SU-DHL-6 (cell line): ENCODE results near the gene P2RY13.

Source experiments
- H2AFZ ChIP-seq: fragments of 200-600 bp; sonication (generic); 2 replicates; pipeline ENCODE4 v1.6.1; 2014; ENCODE audit warnings: low read depth, mild to moderate bottlenecking, moderate library complexity, mixed read lengths, antibody characterized with exemption, low read length; ENCODE audit not compliant: severe bottlenecking
- H3F3A ChIP-seq: fragments of 200-600 bp; shearing (Covaris generic); 2 replicates; pipeline ENCODE4 v1.6.0; 2016; ENCODE audit warnings: antibody characterized with exemption, mild to moderate bottlenecking; ENCODE audit not compliant: insufficient read depth
- H3K27ac ChIP-seq: fragments of 200-600 bp; sonication (generic); 2 replicates; pipeline ENCODE4 v1.5.1; 2016; ENCODE audit warnings: low read depth, mild to moderate bottlenecking, low read length, moderate library complexity, mixed read lengths
- H3K27me3 ChIP-seq: fragments of 200-600 bp; sonication (generic), shearing (Covaris generic); 2 replicates; pipeline ENCODE4 v1.6.0; 2014; ENCODE audit warnings: mild to moderate bottlenecking, low read length
- H3K36me3 ChIP-seq: fragments of 200-600 bp; sonication (generic); 2 replicates; pipeline ENCODE4 v1.6.1; 2014; ENCODE audit warnings: mild to moderate bottlenecking, low read length, mixed read lengths
- H3K4me2 ChIP-seq: fragments of 300-600, 200-600 bp; shearing (Covaris generic), sonication (generic); 2 replicates; pipeline ENCODE4 v1.6.0; 2014; ENCODE audit warnings: low read length, low read depth, mild to moderate bottlenecking; ENCODE audit not compliant: poor library complexity, severe bottlenecking
- H3K4me3 ChIP-seq: fragments of 200-600 bp; sonication (generic); 2 replicates; pipeline ENCODE4 v1.5.1; 2014; ENCODE audit warnings: antibody characterized with exemption, low read length, mild to moderate bottlenecking, mixed read lengths; ENCODE audit not compliant: insufficient read depth, poor library complexity, severe bottlenecking
- H3K79me2 ChIP-seq: fragments of 200-600 bp; sonication (generic); 2 replicates; pipeline ENCODE4 v1.6.1; 2014; ENCODE audit warnings: mild to moderate bottlenecking, low read length, moderate library complexity; ENCODE audit not compliant: insufficient read depth
- H3K9ac ChIP-seq: fragments of 200-600 bp; sonication (generic); 2 replicates; pipeline ENCODE4 v1.7.0; 2014; ENCODE audit warnings: mild to moderate bottlenecking, low read length
- H3K9me2 ChIP-seq: fragments of 200-600 bp; sonication (generic); replicated peaks from 2 replicates; pipeline ENCODE4 v1.6.1; 2014; ENCODE audit warnings: low read length; ENCODE audit not compliant: insufficient read depth
- H3K9me3 ChIP-seq: fragments of 200-600 bp; sonication (generic); 2 replicates; pipeline ENCODE4 v1.6.1; 2014; ENCODE audit warnings: low read length, mixed read lengths; ENCODE audit not compliant: insufficient read depth
- H4K20me1 ChIP-seq: fragments of 200-600 bp; sonication (generic); 2 replicates; pipeline ENCODE4 v1.6.1; 2014; ENCODE audit warnings: low read depth, mild to moderate bottlenecking, antibody characterized with exemption, low read length, moderate library complexity, mixed read lengths
- EZH2phosphoT487 ChIP-seq: fragments of 200-600 bp; sonication (generic), shearing (Covaris generic); conservative IDR thresholded peaks from 2 replicates; pipeline ENCODE4 v1.6.1; 2018; ENCODE audit warnings: mild to moderate bottlenecking, antibody characterized with exemption, low read length, moderate library complexity, mixed read lengths
- TF ChIP-seq, protein P1 (sequence below): fragments of 200-600 bp; sonication (generic); IDR thresholded peaks from one replicate; pipeline ENCODE4 v1.5.1; 2017; ENCODE audit warnings: antibody characterized with exemption, mild to moderate bottlenecking, low read length, moderate library complexity; ENCODE audit not compliant: insufficient read depth, poor library complexity, severe bottlenecking

Gene P2RY13

DNA sequence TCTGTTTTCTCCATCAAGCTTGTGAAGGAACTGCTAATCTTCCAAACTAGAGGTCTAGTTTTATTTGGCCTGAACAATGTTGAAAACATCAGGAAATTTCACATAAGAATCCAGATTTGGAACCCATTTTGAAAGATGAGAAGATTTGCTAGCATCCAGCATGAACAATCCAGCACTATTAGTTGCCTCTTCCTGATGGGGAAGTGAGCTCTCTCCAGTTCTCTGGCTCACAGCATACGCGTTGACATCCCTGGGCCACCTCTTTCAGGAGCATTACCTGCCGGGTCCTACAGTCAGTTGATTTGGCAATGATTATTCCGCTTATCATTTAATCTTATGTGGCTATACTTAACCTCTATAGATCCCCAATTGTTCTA is 23.6 kb downstream of the P2RY13 start:
- Histone ChIP-seq H3K27me3 (no peaks in the 10 kb centered on the region), H3K4me3 (no peak overlapping the region), H4K20me1 (no peaks in the 10 kb centered on the region), H3F3A (no peaks in the 10 kb centered on the region), H2AFZ (no peak overlapping the region), H3K9me2 (no peaks in the 10 kb centered on the region), H3K9ac (no peak overlapping the region), H3K9me3 (no peaks in the 10 kb centered on the region), H3K27ac (no peak overlapping the region), H3K36me3 (no peaks in the 10 kb centered on the region), H3K4me2 (no peak overlapping the region), H3K79me2 (no peaks in the 10 kb centered on the region)
- TF ChIP-seq EZH2phosphoT487, result no peak
- TF ChIP-seq, protein P1, sequence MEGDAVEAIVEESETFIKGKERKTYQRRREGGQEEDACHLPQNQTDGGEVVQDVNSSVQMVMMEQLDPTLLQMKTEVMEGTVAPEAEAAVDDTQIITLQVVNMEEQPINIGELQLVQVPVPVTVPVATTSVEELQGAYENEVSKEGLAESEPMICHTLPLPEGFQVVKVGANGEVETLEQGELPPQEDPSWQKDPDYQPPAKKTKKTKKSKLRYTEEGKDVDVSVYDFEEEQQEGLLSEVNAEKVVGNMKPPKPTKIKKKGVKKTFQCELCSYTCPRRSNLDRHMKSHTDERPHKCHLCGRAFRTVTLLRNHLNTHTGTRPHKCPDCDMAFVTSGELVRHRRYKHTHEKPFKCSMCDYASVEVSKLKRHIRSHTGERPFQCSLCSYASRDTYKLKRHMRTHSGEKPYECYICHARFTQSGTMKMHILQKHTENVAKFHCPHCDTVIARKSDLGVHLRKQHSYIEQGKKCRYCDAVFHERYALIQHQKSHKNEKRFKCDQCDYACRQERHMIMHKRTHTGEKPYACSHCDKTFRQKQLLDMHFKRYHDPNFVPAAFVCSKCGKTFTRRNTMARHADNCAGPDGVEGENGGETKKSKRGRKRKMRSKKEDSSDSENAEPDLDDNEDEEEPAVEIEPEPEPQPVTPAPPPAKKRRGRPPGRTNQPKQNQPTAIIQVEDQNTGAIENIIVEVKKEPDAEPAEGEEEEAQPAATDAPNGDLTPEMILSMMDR, result no peak

DNA sequence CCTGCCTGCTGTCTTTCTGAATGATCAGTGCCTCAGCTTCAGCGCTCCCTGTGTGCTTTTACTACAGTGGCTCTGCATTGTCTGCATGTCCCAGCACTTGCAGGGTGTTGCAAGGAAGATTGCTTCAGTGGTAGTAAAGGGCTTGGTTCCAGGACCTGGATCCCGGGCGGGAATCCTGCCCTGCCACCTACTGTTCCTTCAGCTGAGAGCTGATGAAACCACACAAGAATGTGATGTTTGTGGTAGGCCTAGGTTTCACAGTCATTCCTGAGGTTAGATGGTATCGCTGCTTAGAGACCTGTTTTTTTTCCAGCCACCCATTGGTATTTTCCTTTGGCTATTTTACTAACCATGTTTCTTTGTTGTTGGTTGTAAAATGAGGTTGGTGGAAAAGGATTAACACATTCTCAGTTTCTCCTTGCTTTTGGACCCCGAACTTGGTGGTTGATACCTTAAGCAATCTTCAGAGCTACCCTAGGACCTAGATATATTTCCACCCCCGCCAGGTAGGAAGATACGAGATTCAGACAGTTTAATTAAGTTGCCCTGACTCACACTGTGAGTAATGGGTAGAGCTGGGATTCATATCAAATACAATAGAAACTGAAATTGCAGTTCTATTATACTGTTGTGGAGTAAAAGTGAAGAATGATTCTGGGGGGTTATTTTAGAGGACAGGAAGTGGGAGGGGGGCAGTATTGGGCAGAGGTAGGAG is 24.1 kb downstream of the P2RY13 start:
- Histone ChIP-seq H3K4me2 (no peak overlapping the region), H3K27ac (no peak overlapping the region)

DNA sequence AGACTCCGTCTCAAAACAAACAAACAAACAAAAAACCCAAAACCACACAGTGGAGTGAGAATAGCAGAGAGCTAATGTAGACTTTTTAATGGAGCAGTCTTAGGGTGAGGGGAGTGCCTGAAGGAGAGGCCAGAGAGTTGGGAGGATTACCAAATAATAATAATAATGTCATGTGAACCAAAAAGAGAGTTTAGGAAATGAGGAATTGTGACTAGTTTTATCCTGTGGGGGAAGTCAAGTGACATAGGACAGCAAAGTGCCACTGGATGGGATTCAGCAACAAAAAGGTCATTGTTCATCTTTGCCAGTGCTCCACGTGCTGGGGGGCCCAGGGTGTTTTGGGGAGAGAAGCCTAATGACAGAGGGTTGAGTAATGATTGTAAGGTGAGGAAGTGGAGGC is 25.6 kb downstream of the P2RY13 start:
- Histone ChIP-seq H4K20me1 (no peaks in the 10 kb centered on the region), H3K4me2 (no peak overlapping the region), H3K4me3 (no peak overlapping the region), H2AFZ (no peak overlapping the region), H3K79me2 (no peaks in the 10 kb centered on the region), H3K9me3 (no peaks in the 10 kb centered on the region), H3K36me3 (no peaks in the 10 kb centered on the region), H3F3A (no peaks in the 10 kb centered on the region), H3K27me3 (no peaks in the 10 kb centered on the region), H3K27ac (no peak overlapping the region), H3K9ac (no peak overlapping the region), H3K9me2 (no peaks in the 10 kb centered on the region)
- no peak for TF ChIP-seq EZH2phosphoT487
- TF ChIP-seq, protein P1, result no peak

More for the DNA sequence above, 24.1 kb downstream of the P2RY13 start:
- Histone ChIP-seq H3K36me3 (no peaks in the 10 kb centered on the region), H3K79me2 (no peaks in the 10 kb centered on the region), H2AFZ (no peak overlapping the region), H3K9me3 (no peaks in the 10 kb centered on the region), H3K27me3 (no peaks in the 10 kb centered on the region), H3K9me2 (no peaks in the 10 kb centered on the region), H3K4me3 (no peak overlapping the region), H4K20me1 (no peaks in the 10 kb centered on the region), H3F3A (no peaks in the 10 kb centered on the region), H3K9ac (no peak overlapping the region)
- TF ChIP-seq EZH2phosphoT487, result no peak
- TF ChIP-seq, protein P1, result no peak
